Measurements from ENCODE around the gene BMP8A.
"Not testable (repeated sequence)": the region's sequence is repeated elsewhere in the genome, so short reads cannot be mapped to it uniquely, and the experiment has no call there.

BMP8A gene

GRCh38 chr1:39492118-39493042, 944 bp downstream of the BMP8A start:
- ChIA-PET POLR2A (interaction anchor here (0.5 kb wide), 1 partner anchor 286 kb away, joined by 6 read pairs; no protein-coding TSS in a partner anchor), CTCF (interaction anchor here (1.0 kb wide), 1 partner anchor 45 kb away, joined by 3 read pairs; no protein-coding TSS in a partner anchor)
- not testable (repeated sequence) for H3K4me3 ChIP-seq (ENCODE audit: low read depth, low read length); H3K9me3 ChIP-seq (ENCODE audit: control insufficient read depth, insufficient read depth, low read depth, low read length); H3K27ac ChIP-seq (ENCODE audit: extremely low read depth, low read depth, low read length); H3K4me1 ChIP-seq (ENCODE audit: control insufficient read depth, insufficient read depth, low read length); H3K36me3 ChIP-seq (ENCODE audit: control insufficient read depth in 2 of 2, insufficient read depth in 1 of 2, low read length in 2 of 2)

DNA sequence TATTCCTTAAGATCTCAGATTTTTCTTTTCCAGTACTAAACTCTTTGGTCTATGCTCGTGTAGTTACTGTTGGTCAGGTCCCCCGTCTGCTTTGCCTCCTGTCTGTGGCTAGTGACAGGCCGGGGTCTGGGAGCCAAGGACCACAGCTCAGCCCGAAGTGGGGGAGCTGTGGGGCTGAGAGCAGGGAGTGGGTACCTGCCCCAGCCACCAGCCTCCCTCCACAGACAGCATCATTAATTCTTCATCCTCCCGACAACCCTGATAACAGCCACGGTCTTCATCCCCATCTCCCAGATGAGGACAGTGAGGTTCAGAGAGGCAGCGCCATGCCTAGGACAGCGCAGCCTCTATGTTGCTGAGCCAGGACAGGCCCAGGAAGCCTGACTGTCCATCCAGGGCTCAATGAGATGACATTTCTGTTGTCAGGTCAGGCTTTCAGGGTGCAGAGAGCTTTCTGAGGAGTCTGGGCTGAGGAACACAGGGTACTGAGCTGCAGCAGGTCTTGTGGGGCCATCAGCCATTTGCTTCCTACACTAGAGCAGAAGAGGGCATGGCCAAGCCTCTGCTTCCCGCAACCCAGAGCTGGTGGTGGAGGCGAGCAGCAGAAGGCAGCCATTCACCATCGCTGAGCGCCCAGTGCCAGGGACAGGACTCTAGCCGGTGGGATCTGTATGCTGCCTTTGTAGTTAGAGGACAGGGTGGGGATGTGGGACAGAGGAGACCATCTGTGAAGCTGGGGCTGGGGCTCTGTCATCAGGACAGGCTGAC, 1.8 kb downstream of the BMP8A start:
- POLR2A ChIA-PET; H3K4me1 ChIP-seq (ENCODE audit: control insufficient read depth, insufficient read depth, low read length); H3K9me3 ChIP-seq (ENCODE audit: control insufficient read depth, insufficient read depth, low read depth, low read length); H3K27ac ChIP-seq (ENCODE audit: extremely low read depth, low read depth, low read length); H3K36me3 ChIP-seq (ENCODE audit: control insufficient read depth in 2 of 2, insufficient read depth in 1 of 2, low read length in 2 of 2); H3K4me3 ChIP-seq (ENCODE audit: low read depth, low read length): not testable (repeated sequence)
- CTCF ChIA-PET: interaction anchor here (0.6 kb wide), 1 partner anchor 395 kb away, joined by 3 read pairs; no protein-coding TSS in a partner anchor

DNA sequence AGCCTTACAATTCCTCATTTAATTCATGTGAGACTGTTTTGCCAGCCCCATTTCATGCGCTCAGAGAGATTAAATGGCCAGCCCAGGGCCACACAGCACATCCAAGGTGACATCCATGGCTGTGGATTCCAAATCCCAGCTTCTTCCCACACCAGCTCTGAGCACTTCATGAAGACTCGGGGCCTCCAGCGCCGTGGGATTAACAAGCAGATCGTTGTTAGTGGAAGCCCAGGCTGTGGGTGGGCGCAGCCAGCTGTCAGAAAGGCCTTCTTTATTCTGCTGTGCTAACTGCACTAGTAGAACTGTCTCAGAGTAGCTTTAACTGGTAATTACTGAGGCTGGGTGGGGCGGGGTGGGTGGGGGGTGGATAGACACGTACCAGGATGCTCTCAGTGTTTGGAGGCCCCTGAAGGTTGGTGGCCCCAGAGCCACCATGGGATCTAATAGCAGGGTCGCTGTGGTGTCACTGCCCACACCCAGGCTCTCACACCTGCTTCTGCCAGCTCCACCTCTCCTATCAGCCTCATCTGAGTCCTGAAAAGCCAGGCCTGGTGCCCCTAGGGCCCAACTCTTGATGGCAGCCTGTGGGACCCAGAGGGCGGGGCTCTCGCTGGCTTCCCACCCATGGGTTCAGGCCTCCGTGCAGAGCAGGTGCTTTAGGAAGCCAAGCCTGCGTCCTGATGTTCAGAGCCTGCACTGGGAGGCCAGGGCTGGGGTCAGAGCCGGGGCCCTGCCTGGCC, 3.4 kb downstream of the BMP8A start:
- POLR2A ChIA-PET: no interaction called here
- CTCF ChIA-PET: no interaction called here
- H3K27ac ChIP-seq (ENCODE audit: extremely low read depth, low read depth, low read length): no peak overlapping the region
- H3K4me3 ChIP-seq (ENCODE audit: low read depth, low read length): no peak overlapping the region
- no peaks in the 10 kb centered on the region for H3K9me3 ChIP-seq (ENCODE audit: control insufficient read depth, insufficient read depth, low read depth, low read length)
- no peak for TF ChIP-seq ZNF426 (tag by site-specific recombination; IDR thresholded peaks at IDR 0.05)
- TF ChIP-seq GLIS1 (tag by site-specific recombination; IDR thresholded peaks at IDR 0.05): no peak
- no peak for TF ChIP-seq ZBTB44 (tag by site-specific recombination; IDR thresholded peaks at IDR 0.05)
- TF ChIP-seq EGR2 (tag by site-specific recombination; IDR thresholded peaks at IDR 0.05; ENCODE audit: low read depth): peak; percentile 39; the same call in 1 of the 2 replicates
- TF ChIP-seq GLIS2 (tag by site-specific recombination; IDR thresholded peaks at IDR 0.05): no peak
- H3K36me3 ChIP-seq (ENCODE audit: control insufficient read depth in 2 of 2, insufficient read depth in 1 of 2, low read length in 2 of 2): no peaks in the 10 kb centered on the region
- H3K4me1 ChIP-seq (ENCODE audit: control insufficient read depth, insufficient read depth, low read length): no peaks in the 10 kb centered on the region

DNA sequence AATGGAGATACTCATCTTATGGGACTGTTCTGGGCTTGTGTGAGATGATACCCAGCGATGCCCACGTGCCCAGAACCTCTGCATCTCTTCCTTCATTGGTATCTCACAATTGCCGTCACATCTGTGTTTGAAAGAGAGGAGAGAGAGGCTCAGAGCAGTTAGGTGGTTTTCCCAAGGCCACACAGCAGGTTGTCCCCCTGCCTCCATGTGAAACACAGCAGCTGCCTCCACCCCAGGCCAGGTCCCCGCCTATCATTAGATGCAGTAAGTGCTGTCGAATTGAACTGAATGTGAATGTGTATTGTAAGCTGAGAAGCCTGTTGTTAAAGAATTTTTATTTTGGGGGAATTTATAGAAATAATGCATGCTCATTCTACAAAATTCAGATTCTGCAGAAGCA, 5.1 kb downstream of the BMP8A start:
- CTCF ChIA-PET: interaction anchor here (1.0 to 1.4 kb wide), 2 partner anchors 42 to 85 kb away, joined by 3 to 8 read pairs; no protein-coding TSS in a partner anchor
- H3K27ac ChIP-seq (ENCODE audit: extremely low read depth, low read depth, low read length); H3K4me1 ChIP-seq (ENCODE audit: control insufficient read depth, insufficient read depth, low read length); H3K36me3 ChIP-seq (ENCODE audit: control insufficient read depth in 2 of 2, insufficient read depth in 1 of 2, low read length in 2 of 2); POLR2A ChIA-PET; H3K4me3 ChIP-seq (ENCODE audit: low read depth, low read length); H3K9me3 ChIP-seq (ENCODE audit: control insufficient read depth, insufficient read depth, low read depth, low read length): not testable (repeated sequence)

DNA sequence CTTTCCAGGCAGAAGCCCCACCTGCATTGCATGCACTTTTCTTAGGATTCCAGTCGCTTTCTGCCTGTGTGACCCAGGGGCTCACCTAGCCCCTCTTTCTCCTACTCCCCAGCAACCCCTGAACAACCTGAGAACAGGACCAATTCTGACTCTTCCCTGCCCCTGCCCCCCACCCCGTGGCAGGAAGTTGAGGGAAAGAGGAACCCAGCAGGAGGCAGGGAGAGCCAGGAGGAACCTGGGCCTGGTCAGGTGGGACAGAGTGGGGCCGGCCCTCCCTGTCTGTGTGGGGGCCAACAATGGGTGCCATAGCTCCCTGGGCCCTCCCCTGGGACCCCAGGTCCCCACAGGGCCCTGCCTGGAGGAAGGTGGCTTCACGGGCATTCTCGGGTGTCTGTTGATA, 6.1 kb downstream of the BMP8A start:
- Histone ChIP-seq H3K27ac (ENCODE audit: extremely low read depth, low read depth, low read length) (no peak overlapping the region), H3K36me3 (ENCODE audit: control insufficient read depth in 2 of 2, insufficient read depth in 1 of 2, low read length in 2 of 2) (no peaks in the 10 kb centered on the region), H3K4me1 (ENCODE audit: control insufficient read depth, insufficient read depth, low read length) (no peaks in the 10 kb centered on the region), H3K9me3 (ENCODE audit: control insufficient read depth, insufficient read depth, low read depth, low read length) (no peaks in the 10 kb centered on the region), H3K4me3 (ENCODE audit: low read depth, low read length) (no peak overlapping the region)
- POLR2A ChIA-PET: no interaction called here
- CTCF ChIA-PET: interaction anchor here (1.0 to 1.4 kb wide), 2 partner anchors 41 to 86 kb away, joined by 3 to 8 read pairs; no protein-coding TSS in a partner anchor
- no peak for TF ChIP-seq ZNF140 (tag by site-specific recombination; IDR thresholded peaks at IDR 0.05)
- no peak for TF ChIP-seq ZNF354C (tag by site-specific recombination; IDR thresholded peaks at IDR 0.05; ENCODE audit: borderline replicate concordance, low read depth)
- TF ChIP-seq YY1 (tag by site-specific recombination; IDR thresholded peaks at IDR 0.05): no peak
- no peak for TF ChIP-seq ZBTB44 (tag by site-specific recombination; IDR thresholded peaks at IDR 0.05)
- TF ChIP-seq, protein P1, sequence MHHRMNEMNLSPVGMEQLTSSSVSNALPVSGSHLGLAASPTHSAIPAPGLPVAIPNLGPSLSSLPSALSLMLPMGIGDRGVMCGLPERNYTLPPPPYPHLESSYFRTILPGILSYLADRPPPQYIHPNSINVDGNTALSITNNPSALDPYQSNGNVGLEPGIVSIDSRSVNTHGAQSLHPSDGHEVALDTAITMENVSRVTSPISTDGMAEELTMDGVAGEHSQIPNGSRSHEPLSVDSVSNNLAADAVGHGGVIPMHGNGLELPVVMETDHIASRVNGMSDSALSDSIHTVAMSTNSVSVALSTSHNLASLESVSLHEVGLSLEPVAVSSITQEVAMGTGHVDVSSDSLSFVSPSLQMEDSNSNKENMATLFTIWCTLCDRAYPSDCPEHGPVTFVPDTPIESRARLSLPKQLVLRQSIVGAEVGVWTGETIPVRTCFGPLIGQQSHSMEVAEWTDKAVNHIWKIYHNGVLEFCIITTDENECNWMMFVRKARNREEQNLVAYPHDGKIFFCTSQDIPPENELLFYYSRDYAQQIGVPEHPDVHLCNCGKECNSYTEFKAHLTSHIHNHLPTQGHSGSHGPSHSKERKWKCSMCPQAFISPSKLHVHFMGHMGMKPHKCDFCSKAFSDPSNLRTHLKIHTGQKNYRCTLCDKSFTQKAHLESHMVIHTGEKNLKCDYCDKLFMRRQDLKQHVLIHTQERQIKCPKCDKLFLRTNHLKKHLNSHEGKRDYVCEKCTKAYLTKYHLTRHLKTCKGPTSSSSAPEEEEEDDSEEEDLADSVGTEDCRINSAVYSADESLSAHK (tag by site-specific recombination; IDR thresholded peaks at IDR 0.05): no peak
- no peak for TF ChIP-seq ZNF426 (tag by site-specific recombination; IDR thresholded peaks at IDR 0.05)
- TF ChIP-seq, protein P2, sequence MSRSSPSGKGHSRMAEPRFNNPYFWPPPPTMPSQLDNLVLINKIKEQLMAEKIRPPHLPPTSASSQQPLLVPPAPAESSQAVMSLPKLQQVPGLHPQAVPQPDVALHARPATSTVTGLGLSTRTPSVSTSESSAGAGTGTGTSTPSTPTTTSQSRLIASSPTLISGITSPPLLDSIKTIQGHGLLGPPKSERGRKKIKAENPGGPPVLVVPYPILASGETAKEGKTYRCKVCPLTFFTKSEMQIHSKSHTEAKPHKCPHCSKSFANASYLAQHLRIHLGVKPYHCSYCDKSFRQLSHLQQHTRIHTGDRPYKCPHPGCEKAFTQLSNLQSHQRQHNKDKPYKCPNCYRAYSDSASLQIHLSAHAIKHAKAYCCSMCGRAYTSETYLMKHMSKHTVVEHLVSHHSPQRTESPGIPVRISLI (tag by site-specific recombination; IDR thresholded peaks at IDR 0.05): no peak

Measured in HEK293 (cell line).